COLO829 (cell line): ENCODE results near the gene IGSF6.

Experiments used
- DNase-seq: peaks from one replicate; pipeline ENCODE4 v3.0.0; 2012; ENCODE audit warnings: low spot score

IGSF6 gene

GRCh38 chr16:21599122-21600030, 53.0 kb downstream of the IGSF6 start, which contains the start of gene METTL9:
Gene METTL9 (plus strand): TSS chr16:21599577. CDS start chr16:21599734, 157 bp downstream.
- DNase-seq: peak; percentile 82

- DNase-seq: no peak
Observed at GRCh38 chr16:21598701-21599121, 53.7 kb downstream of the IGSF6 start.

GRCh38 chr16:21598206-21598605, 54.2 kb downstream of the IGSF6 start:
- no peak for DNase-seq

- DNase-seq: no peak
Observed at GRCh38 chr16:21597561-21598030, 54.8 kb downstream of the IGSF6 start.

- no peak for DNase-seq
Observed at GRCh38 chr16:21593530-21594289, 58.7 kb downstream of the IGSF6 start.

- no peak for DNase-seq
Observed at GRCh38 chr16:21592191-21592590, 60.2 kb downstream of the IGSF6 start.

- DNase-seq: no peak
Observed at GRCh38 chr16:21590796-21591195, 61.6 kb downstream of the IGSF6 start.

GRCh38 chr16:21590287-21590686, 62.1 kb downstream of the IGSF6 start:
- no peak for DNase-seq

GRCh38 chr16:21589551-21589950, 62.9 kb downstream of the IGSF6 start:
- no peak for DNase-seq
